ENCODE measurements around the gene LOXHD1. TPM values are rescaled to one million over a fixed set of nuclear protein-coding genes. Genes with fewer than 3 reads are reported as not detected.

LOXHD1 gene
- total and polyA plus RNA-seq, 2 of the 4 experiments (the other 2 are of a cell fraction), result not detected

GRCh38 chr18:46627136-46627535 lies 29.9 kb downstream of the LOXHD1 start:
- CTCF ChIA-PET, result no interaction called here
- Histone ChIP-seq H3K9me3 (ENCODE audit: control insufficient read depth, insufficient read depth, low read length) (no peaks in the 10 kb centered on the region), H4K5ac (ENCODE audit: low read depth, low read length) (no peak overlapping the region), H4K8ac (ENCODE audit: low read depth in 2 of 2, low read length in 2 of 2) (no peak overlapping the region), H3K79me1 (ENCODE audit: low read depth in 1 of 2, low read length in 2 of 2) (no peaks in the 10 kb centered on the region), H2BK20ac (ENCODE audit: low read depth, low read length) (no peak overlapping the region), H3K27ac (ENCODE audit: insufficient read depth, low read length) (no peak overlapping the region), H3K4me1 (ENCODE audit: control insufficient read depth, insufficient read depth, low read length) (no peaks in the 10 kb centered on the region), H2AFZ (replicated peaks; ENCODE audit: low read length, poor library complexity) (no peak overlapping the region), H2BK5ac (ENCODE audit: low read depth, low read length, poor library complexity, severe bottlenecking) (no peak overlapping the region), H3K27me3 (ENCODE audit: control insufficient read depth, insufficient read depth, low read length) (no peaks in the 10 kb centered on the region), H3K56ac (ENCODE audit: extremely low read depth, insufficient read depth, low read length) (no peak overlapping the region), H3K4me2 (ENCODE audit: low read depth, low read length) (no peak overlapping the region), H4K91ac (ENCODE audit: insufficient read depth, low read depth, low read length) (no peak overlapping the region), H3K23ac (ENCODE audit: low read depth, low read length) (no peak overlapping the region), H3K4me3 (ENCODE audit: insufficient read depth, low read depth, low read length) (no peak overlapping the region), H3K9ac (ENCODE audit: low read depth, low read length) (no peak overlapping the region), H3K36me3 (ENCODE audit: control insufficient read depth, insufficient read depth, low read length) (no peaks in the 10 kb centered on the region), H2BK120ac (ENCODE audit: low read depth, low read length) (no peak overlapping the region), H4K20me1 (ENCODE audit: insufficient read depth, low read length) (no peaks in the 10 kb centered on the region), H3K9me1 (ENCODE audit: insufficient read depth, low read length) (no peaks in the 10 kb centered on the region), H2AK9ac (replicated peaks; ENCODE audit: low read depth, low read length, poor library complexity) (no peak overlapping the region), H2BK15ac (ENCODE audit: low read depth, low read length) (no peak overlapping the region), H3K14ac (replicated peaks; ENCODE audit: low read depth, low read length) (no peak overlapping the region), H2AK5ac (ENCODE audit: low read depth, low read length) (no peak overlapping the region), H3K18ac (ENCODE audit: low read depth, low read length) (no peak overlapping the region), H3K4ac (ENCODE audit: low read depth, low read length) (no peak overlapping the region)
- TF ChIP-seq MAZ (IDR thresholded peaks at IDR 0.05; ENCODE audit: borderline replicate concordance, low read depth, low read length), result no peak
- no peak for TF ChIP-seq BHLHE40 (IDR thresholded peaks at IDR 0.05; ENCODE audit: low read depth, low read length)
- TF ChIP-seq MXI1 (IDR thresholded peaks at IDR 0.05; ENCODE audit: borderline replicate concordance, low read depth, low read length), result no peak
- no peak for TF ChIP-seq RCOR1 (IDR thresholded peaks at IDR 0.05; ENCODE audit: insufficient replicate concordance, low read length)
- no peak for TF ChIP-seq FOS (IDR thresholded peaks at IDR 0.05; ENCODE audit: low read depth, low read length)
- no peak for TF ChIP-seq CTCF (conservative IDR thresholded peaks at IDR 0.05; ENCODE audit: low read depth, low read length)
- TF ChIP-seq SMC3 (IDR thresholded peaks at IDR 0.05; ENCODE audit: low read depth, low read length), result no peak
- TF ChIP-seq NFE2L2 (IDR thresholded peaks at IDR 0.05; ENCODE audit: low read depth, low read length), result no peak
- no peak for TF ChIP-seq RAD21 (IDR thresholded peaks at IDR 0.05; ENCODE audit: low read length)
- TF ChIP-seq RFX5 (IDR thresholded peaks at IDR 0.05; ENCODE audit: low read depth, low read length), result no peak
- no peak for DNase-seq
- intact Hi-C loops (cut with micrococcal nuclease), result no loop called here
- ATAC-seq (ENCODE audit: low read depth), result no peak
- WGBS, 2 experiments (ENCODE audit: extremely low coverage in 2 of 2, insufficient read length in 1 of 2), result no CpG with 5 or more reads among the region's 2 CpGs
- dilution Hi-C loops (cut with HindIII; ENCODE audit: low sequenced_read_pairs, unreplicated experiment), result no loop called here
- no TSS peak for BruUV-seq (replicated peaks)
- POLR2A ChIA-PET (ENCODE audit: unreplicated experiment), result no interaction called here
- in situ Hi-C loops (cut with MboI; ENCODE audit: low sequenced_read_pairs), result no loop called here
